Measurements from ENCODE around the gene CROCC2.

GRCh38 chr2:241035818-241036396 is 129.8 kb downstream of the CROCC2 start:
- TF ChIP-seq CTCF (IDR thresholded peaks at IDR 0.05) (no peak), POLR2AphosphoS5 (IDR thresholded peaks at IDR 0.05) (no peak)
